Suprapubic skin (tissue), 4 donors: ENCODE measurements around the gene CBY2. TPM values are rescaled to one million over a fixed set of nuclear protein-coding genes. Genes with fewer than 3 reads are reported as not detected.

Experiments
- DNase-seq, 2 donors: peaks; one replicate each; pipeline ENCODE4 v3.0.0-alpha.2; 2019; ENCODE audit warnings: low spot score in 2 of 2
- H3K27ac ChIP-seq: fragments of 200-600 bp; sonication (generic); one replicate; pipeline ENCODE4 v1.5.1; 2019
- H3K27me3 ChIP-seq: fragments of 200-600 bp; sonication (generic); one replicate; pipeline ENCODE4 v1.5.1; 2019
- H3K36me3 ChIP-seq: fragments of 200-600 bp; sonication (generic); one replicate; pipeline ENCODE4 v1.5.1; 2019
- H3K4me1 ChIP-seq: fragments of 200-600 bp; sonication (generic); one replicate; pipeline ENCODE4 v1.5.1; 2019
- H3K4me3 ChIP-seq: fragments of 200-600 bp; sonication (generic); one replicate; pipeline ENCODE4 v1.5.1; 2019; ENCODE audit warnings: mild to moderate bottlenecking
- H3K9me3 ChIP-seq: fragments of 200-600 bp; sonication (generic); one replicate; pipeline ENCODE4 v1.5.1; 2019
- CTCF ChIP-seq, 2 donors: fragments of 200-600 bp in 1 of 2; fragments of 450-650 bp in 1 of 2; sonication (generic) in 1 of 2; IDR thresholded peaks; one replicate each; pipeline ENCODE4 v1.5.1; 2016 to 2019; ENCODE audit warnings: antibody characterized with exemption in 2 of 2, mild to moderate bottlenecking in 1 of 2, moderate library complexity in 1 of 2
- EP300 ChIP-seq: sonication (generic); formaldehyde crosslinking; IDR thresholded peaks from one replicate; pipeline ENCODE4 v1.6.1; 2017; ENCODE audit warnings: antibody characterized with exemption
- POLR2A ChIP-seq, 2 donors: fragments of 450-650 bp; IDR thresholded peaks; one replicate each; pipeline ENCODE4 v1.6.1; 2017; ENCODE audit warnings: antibody characterized with exemption in 2 of 2, mild to moderate bottlenecking in 2 of 2, moderate library complexity in 2 of 2
- POLR2AphosphoS5 ChIP-seq, 3 donors: sonication (generic); formaldehyde crosslinking; IDR thresholded peaks; one replicate each; pipeline ENCODE4 v1.6.1; 2017; ENCODE audit warnings: antibody characterized with exemption in 3 of 3
- WGBS: methylation state at CpG from one replicate; pipeline ENCODE4 v1.1.5; 2018; 5-methylcytosine and 5-hydroxymethylcytosine counted together
- total RNA-seq, 4 donors: library from RNA; depleted of rRNA; stranded (reverse); fragments of >200 nt; gene quantifications; one replicate each; pipeline ENCODE4 v1.1.0, GENCODE V29; 2016

CBY2 gene
- total RNA-seq, 4 donors from 2014 or later: 0.49 TPM; not detected in 3

DNA sequence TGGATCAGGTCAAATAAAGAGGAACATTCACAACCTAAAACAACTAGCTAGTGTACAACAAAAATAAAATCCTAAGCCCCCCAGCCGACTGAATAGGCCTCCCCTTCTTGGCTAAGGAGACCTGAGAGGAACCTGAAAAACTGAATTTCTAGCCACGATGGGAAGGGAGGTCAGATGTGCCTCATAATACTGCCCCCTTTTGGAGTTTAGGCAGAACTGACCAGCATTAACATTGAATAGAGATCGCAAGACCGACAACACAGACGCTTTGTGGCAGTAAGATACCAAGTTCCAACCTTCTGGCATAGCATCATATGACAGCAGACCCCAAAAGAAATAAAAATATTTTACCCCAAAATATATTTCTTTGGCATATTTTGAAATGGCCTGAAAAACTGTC, 15.9 kb downstream of the CBY2 start:
- Histone ChIP-seq H3K4me3 (no peak overlapping the region), H3K4me1 (no peaks in the 10 kb centered on the region), H3K36me3 (no peaks in the 10 kb centered on the region), H3K9me3 (no peaks in the 10 kb centered on the region), H3K27ac (no peak overlapping the region), H3K27me3 (no peaks in the 10 kb centered on the region)
- no peak for TF ChIP-seq EP300
- no peak for TF ChIP-seq POLR2A (IDR thresholded peaks at IDR 0.05)
- TF ChIP-seq CTCF (IDR thresholded peaks at IDR 0.05): peak in 1 of 2 donors; percentile 13
- TF ChIP-seq POLR2AphosphoS5 (IDR thresholded peaks at IDR 0.05): no peak
- DNase-seq: no peak
- WGBS: 72% methylated on average over 5 of the region's 5 CpGs

DNA sequence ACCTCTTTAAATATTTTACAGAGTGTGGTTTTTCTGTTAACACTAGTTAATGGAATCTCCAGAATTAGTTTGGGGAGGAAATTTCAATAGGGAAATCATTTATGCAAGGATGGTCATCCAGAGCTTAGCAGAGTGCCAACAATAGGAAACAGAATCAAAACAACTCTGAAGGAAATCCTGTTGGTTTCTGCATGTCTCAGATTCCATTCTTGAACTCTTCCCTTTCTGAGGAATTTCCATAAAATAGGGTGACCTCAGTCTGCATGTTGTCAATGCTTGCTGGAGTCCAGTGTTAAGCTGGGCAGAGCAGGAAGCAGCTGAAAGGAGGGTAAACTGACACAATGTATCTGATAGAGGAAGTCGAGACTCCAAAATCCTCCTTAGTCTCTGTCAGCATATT, 16.9 kb downstream of the CBY2 start:
- no peak for DNase-seq
- Histone ChIP-seq H3K4me1 (no peaks in the 10 kb centered on the region), H3K27ac (no peak overlapping the region), H3K36me3 (no peaks in the 10 kb centered on the region), H3K4me3 (no peak overlapping the region), H3K9me3 (no peaks in the 10 kb centered on the region), H3K27me3 (no peaks in the 10 kb centered on the region)
- TF ChIP-seq POLR2A (IDR thresholded peaks at IDR 0.05): no peak
- no peak for TF ChIP-seq POLR2AphosphoS5 (IDR thresholded peaks at IDR 0.05)
- TF ChIP-seq EP300: no peak
- no peak for TF ChIP-seq CTCF (IDR thresholded peaks at IDR 0.05)
- WGBS: 60% methylated on average over 1 of the region's 1 CpG

- H3K27me3 ChIP-seq: no peaks in the 10 kb centered on the region
- no peaks in the 10 kb centered on the region for H3K9me3 ChIP-seq
- no peaks in the 10 kb centered on the region for H3K4me1 ChIP-seq
- TF ChIP-seq EP300 (no peak), POLR2A (IDR thresholded peaks at IDR 0.05) (no peak), CTCF (IDR thresholded peaks at IDR 0.05) (no peak), POLR2AphosphoS5 (IDR thresholded peaks at IDR 0.05) (no peak)
- DNase-seq: no peak
- no peak overlapping the region for H3K4me3 ChIP-seq
- no peaks in the 10 kb centered on the region for H3K36me3 ChIP-seq
- 83% methylated on average over 5 of the region's 5 CpGs for WGBS
- no peak overlapping the region for H3K27ac ChIP-seq
These were observed 19.1 kb downstream of the CBY2 start for GRCh38 chr13:45721203-45721731.

DNA sequence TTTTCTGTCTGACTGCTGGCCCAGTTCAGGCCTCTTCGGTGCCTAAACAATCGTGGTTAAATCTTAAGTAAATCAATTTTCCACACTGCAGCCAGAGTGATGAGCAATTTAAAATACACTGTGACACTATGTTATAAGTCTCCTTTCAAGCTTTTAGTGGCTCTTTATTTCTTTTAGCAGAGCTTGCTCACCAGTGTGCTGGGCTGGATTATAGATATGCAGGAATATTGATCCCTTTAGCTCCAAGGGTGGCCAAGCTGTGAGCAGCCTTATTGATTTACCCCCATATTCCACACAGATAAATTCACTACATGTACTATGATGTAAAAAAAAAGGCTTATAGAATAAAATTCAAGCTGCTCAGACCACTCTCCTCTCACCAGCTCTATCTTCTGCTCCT, 21.7 kb downstream of the CBY2 start:
- TF ChIP-seq CTCF (IDR thresholded peaks at IDR 0.05) (no peak), POLR2AphosphoS5 (IDR thresholded peaks at IDR 0.05) (no peak), POLR2A (IDR thresholded peaks at IDR 0.05) (no peak), EP300 (no peak)
- H3K4me1 ChIP-seq: no peaks in the 10 kb centered on the region
- no peak overlapping the region for H3K4me3 ChIP-seq
- H3K9me3 ChIP-seq: no peaks in the 10 kb centered on the region
- no peaks in the 10 kb centered on the region for H3K27me3 ChIP-seq
- H3K36me3 ChIP-seq: no peaks in the 10 kb centered on the region
- 82% methylated on average over 2 of the region's 2 CpGs for WGBS
- no peak overlapping the region for H3K27ac ChIP-seq
- no peak for DNase-seq

DNA sequence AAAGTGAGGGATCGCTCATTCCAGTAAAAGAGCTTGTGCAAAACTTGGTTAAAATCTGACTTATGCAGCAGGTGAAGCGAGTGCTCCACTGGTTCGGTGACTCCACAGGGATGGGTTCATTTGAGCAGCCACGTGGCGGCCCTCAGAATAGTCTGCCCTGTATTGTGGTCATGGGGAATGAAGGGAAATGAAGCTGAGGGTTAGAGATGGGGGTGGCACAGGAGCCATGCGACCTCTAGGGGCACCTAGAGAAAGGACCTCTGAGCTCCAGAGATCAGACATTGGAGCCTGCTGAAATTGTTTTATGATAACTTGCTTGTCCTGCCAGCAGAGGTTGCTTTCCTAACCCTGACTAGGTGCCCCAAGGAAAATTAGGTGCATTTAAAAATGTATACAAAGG, 26.6 kb downstream of the CBY2 start:
- DNase-seq: no peak
- Histone ChIP-seq H3K27me3 (no peaks in the 10 kb centered on the region), H3K4me1 (no peaks in the 10 kb centered on the region), H3K4me3 (no peak overlapping the region), H3K36me3 (no peaks in the 10 kb centered on the region), H3K9me3 (no peaks in the 10 kb centered on the region), H3K27ac (no peak overlapping the region)
- TF ChIP-seq POLR2A (IDR thresholded peaks at IDR 0.05) (no peak), CTCF (IDR thresholded peaks at IDR 0.05) (no peak), POLR2AphosphoS5 (IDR thresholded peaks at IDR 0.05) (no peak), EP300 (no peak)
- WGBS: 67% methylated on average over 6 of the region's 6 CpGs
